NB4 (cell line): ENCODE data around the gene PHF12.

Experiments
- CTCF ChIP-seq: IDR thresholded peaks from one replicate; pipeline ENCODE4 v1.5.1; 2012; ENCODE audit warnings: low read depth, low read length
- POLR2A ChIP-seq: IDR thresholded peaks from 2 replicates; pipeline ENCODE4 v1.6.1; 2011; ENCODE audit warnings: mild to moderate bottlenecking; ENCODE audit not compliant: insufficient read length; ENCODE audit errors: extremely low read depth

DNA sequence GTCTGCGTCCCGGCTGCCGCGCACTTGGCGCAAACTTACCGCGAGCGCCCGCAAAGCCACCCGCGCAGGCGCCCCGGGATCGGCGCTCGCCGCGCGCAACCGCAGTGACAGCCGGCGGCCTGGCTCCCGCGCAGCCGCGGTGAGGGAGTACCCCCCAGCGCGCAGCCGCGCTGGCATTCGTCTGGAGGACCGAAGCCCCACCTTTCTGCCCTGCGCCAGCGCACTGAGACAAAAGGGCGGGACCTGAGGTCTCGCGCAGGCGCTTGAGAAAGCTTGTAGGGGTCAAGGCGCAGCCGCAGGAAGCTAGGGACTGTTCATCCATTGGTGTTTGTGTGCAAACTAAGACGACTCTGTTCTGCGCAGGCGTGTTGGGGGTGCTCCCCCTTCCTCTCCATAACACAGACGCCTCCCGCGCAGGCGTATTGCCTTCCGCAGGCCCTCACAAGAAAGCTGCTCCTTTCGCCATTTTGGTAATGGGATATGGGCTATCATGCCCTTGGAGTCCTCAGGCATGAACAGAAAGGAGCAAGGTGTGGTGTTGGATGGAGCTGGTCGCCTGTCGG is at the start of gene PHF12:
- TF ChIP-seq POLR2A: peak; percentile 51
- no peak for TF ChIP-seq CTCF
